ENCODE results near the gene NOL12.

- no peak for TF ChIP-seq GABPA (IDR thresholded peaks at IDR 0.05 in 1 of 2, conservative IDR thresholded peaks at IDR 0.05 in 1 of 2)
- no peak for TF ChIP-seq CTCF (IDR thresholded peaks at IDR 0.05; ENCODE audit: low read depth, low read length, missing input control)
- no peak for TF ChIP-seq RXRA (IDR thresholded peaks at IDR 0.05)
- TF ChIP-seq REST (IDR thresholded peaks at IDR 0.05), result no peak
Measured at GRCh38 chr22:37677493-37677974, 8.6 kb upstream of the NOL12 start.

All from liver (tissue), 3 donors.